IPS-20b (cell line): ENCODE measurements around the gene TXN2.
A peak's percentile ranks its signal among the peaks of the same experiment; 100 is the strongest.

Experiments used
- H3K27ac ChIP-seq: one replicate; pipeline ENCODE4 v1.5.1; 2013; ENCODE audit warnings: low read length
- H3K27me3 ChIP-seq: 2 replicates; pipeline ENCODE4 v1.6.1; 2013; ENCODE audit warnings: mild to moderate bottlenecking, low read length, inconsistent platforms; ENCODE audit not compliant: insufficient read depth
- H3K36me3 ChIP-seq: 2 replicates; pipeline ENCODE4 v1.6.1; 2013; ENCODE audit warnings: low read depth, mild to moderate bottlenecking, inconsistent platforms, low read length, moderate library complexity; ENCODE audit not compliant: insufficient read depth
- H3K4me1 ChIP-seq: 2 replicates; pipeline ENCODE4 v1.6.1; 2013; ENCODE audit warnings: mild to moderate bottlenecking, control low read depth, inconsistent platforms, low read length, moderate library complexity; ENCODE audit not compliant: insufficient read depth
- H3K4me3 ChIP-seq: 2 replicates; pipeline ENCODE4 v1.5.1; 2013; ENCODE audit warnings: mild to moderate bottlenecking, low read length, inconsistent platforms
- H3K9ac ChIP-seq: 2 replicates; pipeline ENCODE4 v1.6.1; 2013; ENCODE audit warnings: low read depth, mild to moderate bottlenecking, inconsistent platforms, low read length, moderate library complexity
- H3K9me3 ChIP-seq: 2 replicates; pipeline ENCODE4 v1.6.1; 2013; ENCODE audit warnings: mild to moderate bottlenecking, low read depth, low read length, inconsistent platforms; ENCODE audit not compliant: insufficient read depth

The TXN2 gene

GRCh38 chr22:36419912-36420882 is 61.2 kb downstream of the TXN2 start:
- no peak overlapping the region for H3K4me3 ChIP-seq
- no peaks in the 10 kb centered on the region for H3K27me3 ChIP-seq
- no peak overlapping the region for H3K27ac ChIP-seq
- no peaks in the 10 kb centered on the region for H3K9me3 ChIP-seq
- no peak overlapping the region for H3K9ac ChIP-seq
- no peaks in the 10 kb centered on the region for H3K36me3 ChIP-seq
- peaks cover 4% of the 10 kb centered on the region; the same call in 1 of the 2 replicates for H3K4me1 ChIP-seq

- peaks cover 4% of the 10 kb centered on the region; the same call in 1 of the 2 replicates for H3K4me1 ChIP-seq
- H3K4me3 ChIP-seq, result no peak overlapping the region
- no peak overlapping the region for H3K27ac ChIP-seq
- no peaks in the 10 kb centered on the region for H3K36me3 ChIP-seq
- H3K9me3 ChIP-seq, result no peaks in the 10 kb centered on the region
- peak overlapping the region; percentile 14; the same call in 1 of the 2 replicates for H3K9ac ChIP-seq
- no peaks in the 10 kb centered on the region for H3K27me3 ChIP-seq
Observed at GRCh38 chr22:36419177-36419911, 62.1 kb downstream of the TXN2 start.

GRCh38 chr22:36417281-36417686 is 64.2 kb downstream of the TXN2 start:
- Histone ChIP-seq H3K4me1 (peaks cover 4% of the 10 kb centered on the region; the same call in 1 of the 2 replicates), H3K27me3 (no peaks in the 10 kb centered on the region), H3K36me3 (no peaks in the 10 kb centered on the region), H3K9me3 (no peaks in the 10 kb centered on the region), H3K27ac (no peak overlapping the region), H3K4me3 (no peak overlapping the region), H3K9ac (no peak overlapping the region)
